ENCODE measurements around the gene RMND5A. TPM values are rescaled to one million over a fixed set of nuclear protein-coding genes. Genes with fewer than 3 reads are reported as not detected.

RMND5A gene
- total and polyA plus RNA-seq, 2 donors from 2014 or later, result 13.9 to 33.6 TPM

DNA sequence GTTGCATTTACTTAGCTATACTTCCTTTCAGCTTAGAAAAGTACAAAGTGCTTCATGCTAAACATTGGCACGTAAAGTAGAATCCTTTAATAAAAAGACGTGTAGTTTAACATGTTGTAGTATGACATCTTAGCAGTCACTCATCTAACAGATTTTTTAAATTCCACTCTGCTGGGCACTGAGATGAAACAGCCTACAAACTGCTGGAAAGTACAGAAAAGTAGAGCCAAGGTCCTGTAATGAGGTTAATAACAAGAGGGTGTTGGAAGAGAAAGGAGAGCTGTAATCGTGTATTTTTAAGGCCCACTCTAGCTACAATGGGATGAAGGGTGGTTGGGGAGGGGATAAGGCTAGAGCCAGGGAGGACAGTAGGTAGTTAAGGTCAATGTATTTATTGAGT lies 59.9 kb downstream of the RMND5A start:
- no peak for FAIRE-seq
- H3K27ac ChIP-seq (ENCODE audit: low read depth in 2 of 2, low read length in 2 of 2), result no peak overlapping the region
- peaks cover 0 to 4% (median 0%) of the 10 kb centered on the region in 3 donors for H3K36me3 ChIP-seq (ENCODE audit: control insufficient read depth in 2 of 3, insufficient read depth in 3 of 3, low read length in 3 of 3)
- TF ChIP-seq, protein P1, sequence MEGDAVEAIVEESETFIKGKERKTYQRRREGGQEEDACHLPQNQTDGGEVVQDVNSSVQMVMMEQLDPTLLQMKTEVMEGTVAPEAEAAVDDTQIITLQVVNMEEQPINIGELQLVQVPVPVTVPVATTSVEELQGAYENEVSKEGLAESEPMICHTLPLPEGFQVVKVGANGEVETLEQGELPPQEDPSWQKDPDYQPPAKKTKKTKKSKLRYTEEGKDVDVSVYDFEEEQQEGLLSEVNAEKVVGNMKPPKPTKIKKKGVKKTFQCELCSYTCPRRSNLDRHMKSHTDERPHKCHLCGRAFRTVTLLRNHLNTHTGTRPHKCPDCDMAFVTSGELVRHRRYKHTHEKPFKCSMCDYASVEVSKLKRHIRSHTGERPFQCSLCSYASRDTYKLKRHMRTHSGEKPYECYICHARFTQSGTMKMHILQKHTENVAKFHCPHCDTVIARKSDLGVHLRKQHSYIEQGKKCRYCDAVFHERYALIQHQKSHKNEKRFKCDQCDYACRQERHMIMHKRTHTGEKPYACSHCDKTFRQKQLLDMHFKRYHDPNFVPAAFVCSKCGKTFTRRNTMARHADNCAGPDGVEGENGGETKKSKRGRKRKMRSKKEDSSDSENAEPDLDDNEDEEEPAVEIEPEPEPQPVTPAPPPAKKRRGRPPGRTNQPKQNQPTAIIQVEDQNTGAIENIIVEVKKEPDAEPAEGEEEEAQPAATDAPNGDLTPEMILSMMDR (IDR thresholded peaks at IDR 0.05; ENCODE audit: borderline replicate concordance, extremely low read depth, insufficient read depth), result no peak
- intact Hi-C loops (cut with DNase I), result no loop called here
- no peak overlapping the region for H3K9ac ChIP-seq (ENCODE audit: low read length in 3 of 3)
- no peaks in the 10 kb centered on the region for H3K9me3 ChIP-seq (ENCODE audit: control insufficient read depth in 2 of 3, insufficient read depth in 1 of 3, low read length in 3 of 3)
- H3K4me3 ChIP-seq (ENCODE audit: low read length in 3 of 3), result no peak overlapping the region
- H3K4me1 ChIP-seq (ENCODE audit: control insufficient read depth in 2 of 3, insufficient read depth in 2 of 3, low read depth in 1 of 3, low read length in 3 of 3), result no peaks in the 10 kb centered on the region
- no peak for DNase-seq
- H3K27me3 ChIP-seq (ENCODE audit: control insufficient read depth, insufficient read depth, low read length), result no peaks in the 10 kb centered on the region

DNA sequence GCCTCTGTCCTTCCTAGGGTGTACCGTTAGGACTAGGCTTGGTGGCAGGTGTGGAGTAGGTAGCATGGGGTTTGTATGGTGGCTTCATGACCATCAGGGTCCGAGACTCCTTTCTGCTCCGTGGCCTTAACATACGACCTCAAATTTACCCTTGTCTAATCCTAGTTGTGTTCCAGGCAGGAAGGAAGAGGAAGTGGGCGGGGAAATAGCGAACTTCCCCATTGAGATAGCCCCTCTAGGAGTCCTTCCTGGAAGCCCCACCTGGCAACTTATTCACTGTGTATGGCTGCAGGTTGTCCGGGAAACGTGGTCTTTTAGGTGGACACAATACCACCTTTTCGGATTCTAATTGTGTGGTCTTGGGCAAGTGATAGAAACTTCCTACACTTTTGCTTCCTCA lies 61.3 kb downstream of the RMND5A start:
- Histone ChIP-seq H3K9me3 (ENCODE audit: control insufficient read depth in 2 of 3, insufficient read depth in 1 of 3, low read length in 3 of 3) (no peaks in the 10 kb centered on the region), H3K27me3 (ENCODE audit: control insufficient read depth, insufficient read depth, low read length) (no peaks in the 10 kb centered on the region), H3K4me1 (ENCODE audit: control insufficient read depth in 2 of 3, insufficient read depth in 2 of 3, low read depth in 1 of 3, low read length in 3 of 3) (no peaks in the 10 kb centered on the region), H3K9ac (ENCODE audit: low read length in 3 of 3) (no peak overlapping the region), H3K27ac (ENCODE audit: low read depth in 2 of 2, low read length in 2 of 2) (no peak overlapping the region), H3K36me3 (ENCODE audit: control insufficient read depth in 2 of 3, insufficient read depth in 3 of 3, low read length in 3 of 3) (no peaks in the 10 kb centered on the region), H3K4me3 (ENCODE audit: low read length in 3 of 3) (no peak overlapping the region)
- DNase-seq (no peak), FAIRE-seq (no peak)
- intact Hi-C loops (cut with DNase I), result no loop called here
- TF ChIP-seq, protein P1 (IDR thresholded peaks at IDR 0.05; ENCODE audit: borderline replicate concordance, extremely low read depth, insufficient read depth), result no peak

DNA sequence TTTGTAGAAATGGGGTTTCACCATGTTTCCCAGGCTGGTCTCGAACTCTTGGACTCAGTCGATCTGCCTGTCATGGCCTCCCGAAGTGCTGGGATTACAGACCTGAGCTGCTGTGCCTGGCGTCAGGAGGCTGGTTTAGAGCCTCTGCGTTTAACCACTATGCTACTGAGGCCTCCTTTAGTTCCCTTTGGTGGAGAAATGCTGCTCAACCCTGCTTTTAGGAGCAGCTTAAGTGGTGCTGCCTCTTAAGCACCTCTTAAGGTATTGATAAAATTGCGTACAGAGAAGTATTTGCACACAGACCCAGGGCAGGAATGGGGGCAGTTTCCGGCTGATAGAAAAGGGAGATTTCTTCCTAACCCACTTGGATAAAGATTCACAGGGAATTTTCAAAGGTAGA lies 62.7 kb downstream of the RMND5A start:
- FAIRE-seq, result no peak
- no peaks in the 10 kb centered on the region for H3K9me3 ChIP-seq (ENCODE audit: control insufficient read depth in 2 of 3, insufficient read depth in 1 of 3, low read length in 3 of 3)
- H3K4me3 ChIP-seq (ENCODE audit: low read length in 3 of 3), result no peak overlapping the region
- no peak for DNase-seq
- TF ChIP-seq, protein P1 (IDR thresholded peaks at IDR 0.05; ENCODE audit: borderline replicate concordance, extremely low read depth, insufficient read depth), result no peak
- intact Hi-C loops (cut with DNase I), result no loop called here
- no peaks in the 10 kb centered on the region for H3K36me3 ChIP-seq (ENCODE audit: control insufficient read depth in 2 of 3, insufficient read depth in 3 of 3, low read length in 3 of 3)
- no peak overlapping the region for H3K27ac ChIP-seq (ENCODE audit: low read depth in 2 of 2, low read length in 2 of 2)
- no peaks in the 10 kb centered on the region for H3K4me1 ChIP-seq (ENCODE audit: control insufficient read depth in 2 of 3, insufficient read depth in 2 of 3, low read depth in 1 of 3, low read length in 3 of 3)
- no peaks in the 10 kb centered on the region for H3K27me3 ChIP-seq (ENCODE audit: control insufficient read depth, insufficient read depth, low read length)
- H3K9ac ChIP-seq (ENCODE audit: low read length in 3 of 3), result no peak overlapping the region
